ENCODE data around the gene CYP8B1. TPM values are rescaled to one million over a fixed set of nuclear protein-coding genes. Genes with fewer than 3 reads are reported as not detected.

CYP8B1 gene
- not detected in 2 replicates for polyA plus RNA-seq (2013)

- no peak within 1 kb of the TSS for H3K9ac ChIP-seq (ENCODE audit: low read length)
- no peaks in the 10 kb centered on the region for H3K27me3 ChIP-seq (ENCODE audit: insufficient read depth, low read length)
- no peaks in the 10 kb centered on the region for H3K9me3 ChIP-seq (ENCODE audit: insufficient read depth, low read depth, low read length)
- H3K18ac ChIP-seq (ENCODE audit: low read length), result no peak within 1 kb of the TSS
- no peak for DNase-seq
- no peak within 1 kb of the TSS for H2BK120ac ChIP-seq (ENCODE audit: insufficient read depth, low read length, poor library complexity)
- H3K4me2 ChIP-seq (ENCODE audit: low read length), result no peak within 1 kb of the TSS
- no peak within 1 kb of the TSS for H4K12ac ChIP-seq (ENCODE audit: low read depth, low read length)
- H3K36me3 ChIP-seq (ENCODE audit: control insufficient read depth in 1 of 2, insufficient read depth in 2 of 2, low read length in 2 of 2), result no peaks in the 10 kb centered on the region
- peaks cover under 1% of the 10 kb centered on the region for H3K79me2 ChIP-seq (ENCODE audit: control insufficient read depth, insufficient read depth, low read length, poor library complexity)
- H2BK5ac ChIP-seq (ENCODE audit: low read depth, low read length, poor library complexity), result no peak within 1 kb of the TSS
- no peak within 1 kb of the TSS for H2AK5ac ChIP-seq (ENCODE audit: low read length)
- H3K23ac ChIP-seq (ENCODE audit: low read length), result no peak within 1 kb of the TSS
- no peak within 1 kb of the TSS for H2AFZ ChIP-seq (ENCODE audit: insufficient read depth, low read length, poor library complexity)
- no peak within 1 kb of the TSS for H4K91ac ChIP-seq (ENCODE audit: low read depth, low read length)
- no peak within 1 kb of the TSS for H3K4me3 ChIP-seq (ENCODE audit: low read depth, low read length)
- no peak within 1 kb of the TSS for H2BK12ac ChIP-seq (ENCODE audit: low read length)
- peaks cover 3% of the 10 kb centered on the region in 2 experiments for H3K4me1 ChIP-seq (ENCODE audit: control insufficient read depth in 1 of 2, insufficient read depth in 2 of 2, low read length in 2 of 2)
- H3K79me1 ChIP-seq (ENCODE audit: low read length), result peaks cover 1% of the 10 kb centered on the region
- H3K4ac ChIP-seq (ENCODE audit: low read depth, low read length), result no peak within 1 kb of the TSS
- no peak within 1 kb of the TSS for H3K27ac ChIP-seq (ENCODE audit: low read depth, low read length)
- H3K14ac ChIP-seq (ENCODE audit: low read length), result no peak within 1 kb of the TSS
- WGBS (ENCODE audit: extremely low coverage, insufficient coverage, insufficient read length), result no CpG with 5 or more reads among the region's 13 CpGs
- H4K8ac ChIP-seq (ENCODE audit: low read depth, low read length), result no peak within 1 kb of the TSS
Measured at GRCh38 chr3:42875325-42876151, at the start of gene CYP8B1. Gene CYP8B1 (minus strand): TSS chr3:42875879. CDS start chr3:42875816, 63 bp downstream.

- H3K23ac ChIP-seq (ENCODE audit: low read length), result no peak overlapping the region
- no peak overlapping the region for H3K9ac ChIP-seq (ENCODE audit: low read length)
- H2BK5ac ChIP-seq (ENCODE audit: low read depth, low read length, poor library complexity), result no peak overlapping the region
- no CpG with 5 or more reads among the region's 4 CpGs for WGBS (ENCODE audit: extremely low coverage, insufficient coverage, insufficient read length)
- no peak overlapping the region for H3K4me3 ChIP-seq (ENCODE audit: low read depth, low read length)
- H2AFZ ChIP-seq (ENCODE audit: insufficient read depth, low read length, poor library complexity), result no peak overlapping the region
- no peaks in the 10 kb centered on the region for H3K79me1 ChIP-seq (ENCODE audit: low read length)
- H4K91ac ChIP-seq (ENCODE audit: low read depth, low read length), result no peak overlapping the region
- H2AK5ac ChIP-seq (ENCODE audit: low read length), result no peak overlapping the region
- no peak overlapping the region for H4K12ac ChIP-seq (ENCODE audit: low read depth, low read length)
- no peak overlapping the region for H3K18ac ChIP-seq (ENCODE audit: low read length)
- H3K4me2 ChIP-seq (ENCODE audit: low read length), result no peak overlapping the region
- no peaks in the 10 kb centered on the region for H3K4me1 ChIP-seq (ENCODE audit: control insufficient read depth in 1 of 2, insufficient read depth in 2 of 2, low read length in 2 of 2)
- H3K27ac ChIP-seq (ENCODE audit: low read depth, low read length), result no peak overlapping the region
- no peak overlapping the region for H2BK12ac ChIP-seq (ENCODE audit: low read length)
- DNase-seq, result no peak
- no peak overlapping the region for H3K4ac ChIP-seq (ENCODE audit: low read depth, low read length)
- H3K27me3 ChIP-seq (ENCODE audit: insufficient read depth, low read length), result no peaks in the 10 kb centered on the region
- H4K8ac ChIP-seq (ENCODE audit: low read depth, low read length), result no peak overlapping the region
- no peaks in the 10 kb centered on the region for H3K36me3 ChIP-seq (ENCODE audit: control insufficient read depth in 1 of 2, insufficient read depth in 2 of 2, low read length in 2 of 2)
- no peak overlapping the region for H3K14ac ChIP-seq (ENCODE audit: low read length)
- no peak overlapping the region for H2BK120ac ChIP-seq (ENCODE audit: insufficient read depth, low read length, poor library complexity)
- H3K79me2 ChIP-seq (ENCODE audit: control insufficient read depth, insufficient read depth, low read length, poor library complexity), result no peaks in the 10 kb centered on the region
- H3K9me3 ChIP-seq (ENCODE audit: insufficient read depth, low read depth, low read length), result no peaks in the 10 kb centered on the region
Measured at GRCh38 chr3:42923606-42924005, 47.9 kb upstream of the CYP8B1 start.

- H3K14ac ChIP-seq (ENCODE audit: low read length), result no peak overlapping the region
- H3K79me1 ChIP-seq (ENCODE audit: low read length), result no peaks in the 10 kb centered on the region
- no peak overlapping the region for H3K4ac ChIP-seq (ENCODE audit: low read depth, low read length)
- no peak overlapping the region for H4K12ac ChIP-seq (ENCODE audit: low read depth, low read length)
- H3K36me3 ChIP-seq (ENCODE audit: control insufficient read depth in 1 of 2, insufficient read depth in 2 of 2, low read length in 2 of 2), result peaks cover 0 to 7% of the 10 kb centered on the region in 2 experiments
- no peak overlapping the region for H4K8ac ChIP-seq (ENCODE audit: low read depth, low read length)
- H3K18ac ChIP-seq (ENCODE audit: low read length), result no peak overlapping the region
- no peak overlapping the region for H4K91ac ChIP-seq (ENCODE audit: low read depth, low read length)
- no peaks in the 10 kb centered on the region for H3K27me3 ChIP-seq (ENCODE audit: insufficient read depth, low read length)
- H3K79me2 ChIP-seq (ENCODE audit: control insufficient read depth, insufficient read depth, low read length, poor library complexity), result no peaks in the 10 kb centered on the region
- no peak overlapping the region for H3K9ac ChIP-seq (ENCODE audit: low read length)
- H3K23ac ChIP-seq (ENCODE audit: low read length), result no peak overlapping the region
- H2BK5ac ChIP-seq (ENCODE audit: low read depth, low read length, poor library complexity), result no peak overlapping the region
- no peaks in the 10 kb centered on the region for H3K4me1 ChIP-seq (ENCODE audit: control insufficient read depth in 1 of 2, insufficient read depth in 2 of 2, low read length in 2 of 2)
- DNase-seq, result no peak
- H2AK5ac ChIP-seq (ENCODE audit: low read length), result no peak overlapping the region
- no peak overlapping the region for H3K27ac ChIP-seq (ENCODE audit: low read depth, low read length)
- H2BK120ac ChIP-seq (ENCODE audit: insufficient read depth, low read length, poor library complexity), result no peak overlapping the region
- no CpG with 5 or more reads among the region's 8 CpGs for WGBS (ENCODE audit: extremely low coverage, insufficient coverage, insufficient read length)
- no peak overlapping the region for H2AFZ ChIP-seq (ENCODE audit: insufficient read depth, low read length, poor library complexity)
- H3K4me3 ChIP-seq (ENCODE audit: low read depth, low read length), result no peak overlapping the region
- no peak overlapping the region for H3K4me2 ChIP-seq (ENCODE audit: low read length)
- no peak overlapping the region for H2BK12ac ChIP-seq (ENCODE audit: low read length)
- peaks cover 3% of the 10 kb centered on the region for H3K9me3 ChIP-seq (ENCODE audit: insufficient read depth, low read depth, low read length)
Measured at GRCh38 chr3:42914771-42915515, 39.3 kb upstream of the CYP8B1 start.

- Histone ChIP-seq H3K9me3 (ENCODE audit: insufficient read depth, low read depth, low read length) (peaks cover 7% of the 10 kb centered on the region), H4K8ac (ENCODE audit: low read depth, low read length) (no peak overlapping the region), H3K18ac (ENCODE audit: low read length) (no peak overlapping the region), H3K4me3 (ENCODE audit: low read depth, low read length) (no peak overlapping the region), H3K14ac (ENCODE audit: low read length) (no peak overlapping the region), H2AFZ (ENCODE audit: insufficient read depth, low read length, poor library complexity) (no peak overlapping the region), H3K4me2 (ENCODE audit: low read length) (no peak overlapping the region), H3K27me3 (ENCODE audit: insufficient read depth, low read length) (no peaks in the 10 kb centered on the region), H4K91ac (ENCODE audit: low read depth, low read length) (no peak overlapping the region), H3K36me3 (ENCODE audit: control insufficient read depth in 1 of 2, insufficient read depth in 2 of 2, low read length in 2 of 2) (peaks cover 0 to 7% of the 10 kb centered on the region in 2 experiments), H3K9ac (ENCODE audit: low read length) (no peak overlapping the region), H2BK120ac (ENCODE audit: insufficient read depth, low read length, poor library complexity) (no peak overlapping the region), H2BK5ac (ENCODE audit: low read depth, low read length, poor library complexity) (no peak overlapping the region), H3K4ac (ENCODE audit: low read depth, low read length) (no peak overlapping the region), H3K23ac (ENCODE audit: low read length) (no peak overlapping the region), H3K79me1 (ENCODE audit: low read length) (no peaks in the 10 kb centered on the region), H4K12ac (ENCODE audit: low read depth, low read length) (no peak overlapping the region), H3K4me1 (ENCODE audit: control insufficient read depth in 1 of 2, insufficient read depth in 2 of 2, low read length in 2 of 2) (no peaks in the 10 kb centered on the region), H3K27ac (ENCODE audit: low read depth, low read length) (no peak overlapping the region), H3K79me2 (ENCODE audit: control insufficient read depth, insufficient read depth, low read length, poor library complexity) (no peaks in the 10 kb centered on the region), H2BK12ac (ENCODE audit: low read length) (no peak overlapping the region), H2AK5ac (ENCODE audit: low read length) (no peak overlapping the region)
- no peak for DNase-seq
- no CpG with 5 or more reads among the region's 2 CpGs for WGBS (ENCODE audit: extremely low coverage, insufficient coverage, insufficient read length)
Measured at GRCh38 chr3:42911551-42911950, 35.9 kb upstream of the CYP8B1 start.

Measured in trophoblast cell (in vitro differentiated cells and primary cell).